ENCODE measurements around the gene HOOK2.
"Not testable (repeated sequence)": the region's sequence is repeated elsewhere in the genome, so short reads cannot be mapped to it uniquely, and the experiment has no call there.

HOOK2 gene

DNA sequence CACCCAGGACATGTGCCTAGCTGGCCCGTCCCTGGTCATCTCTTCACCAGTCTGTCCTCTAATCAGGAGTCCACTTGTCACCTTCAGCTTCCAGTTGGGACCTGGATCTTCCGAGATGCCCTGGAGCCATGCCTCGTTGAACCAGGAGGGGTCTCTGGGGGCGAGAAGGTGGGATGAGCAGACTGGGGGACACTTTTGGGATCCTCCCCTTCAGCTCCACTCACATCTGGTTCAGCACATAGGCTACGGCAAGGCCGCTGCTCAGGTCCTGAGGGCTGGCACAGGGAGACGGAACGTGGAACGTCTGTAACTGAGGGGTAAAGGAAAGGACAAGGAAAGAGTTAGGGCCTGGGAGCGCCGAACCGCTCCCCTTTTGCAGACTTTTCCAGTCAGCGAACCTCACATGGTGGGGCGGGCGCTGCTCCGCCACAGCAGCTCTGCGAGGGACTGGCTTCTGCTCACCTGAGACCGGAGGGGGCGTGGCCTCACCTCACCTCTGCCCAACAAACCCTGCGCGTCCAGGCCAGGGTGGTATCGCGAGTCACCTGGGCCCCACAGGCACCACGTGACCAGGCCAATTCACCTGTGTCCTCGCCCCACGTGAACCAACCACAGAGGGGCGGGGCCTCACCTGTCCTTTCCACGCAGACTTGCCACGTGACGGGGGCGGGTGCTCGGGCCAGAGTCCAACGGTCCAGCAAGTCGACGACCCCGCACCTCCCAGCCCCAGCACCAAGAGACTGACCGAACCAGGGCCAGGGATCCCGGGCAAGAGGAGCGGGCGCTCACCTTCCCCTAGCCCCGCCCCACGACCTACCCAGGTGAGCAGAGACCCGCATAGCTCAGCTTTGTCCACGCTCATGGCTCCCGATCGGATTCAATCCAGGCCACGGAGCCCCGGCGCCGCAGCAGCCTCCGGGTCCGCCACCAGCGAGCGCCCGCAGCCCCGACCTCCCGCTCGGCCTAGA lies at the start of gene HOOK2:
Gene HOOK2, minus strand, starts transcription at position 965 of the 968 bp plus-strand sequence. Its CDS starts 103 bp downstream, at position 862.
- DNase-seq: peak in 1 of 2 experiments; percentile 38

DNA sequence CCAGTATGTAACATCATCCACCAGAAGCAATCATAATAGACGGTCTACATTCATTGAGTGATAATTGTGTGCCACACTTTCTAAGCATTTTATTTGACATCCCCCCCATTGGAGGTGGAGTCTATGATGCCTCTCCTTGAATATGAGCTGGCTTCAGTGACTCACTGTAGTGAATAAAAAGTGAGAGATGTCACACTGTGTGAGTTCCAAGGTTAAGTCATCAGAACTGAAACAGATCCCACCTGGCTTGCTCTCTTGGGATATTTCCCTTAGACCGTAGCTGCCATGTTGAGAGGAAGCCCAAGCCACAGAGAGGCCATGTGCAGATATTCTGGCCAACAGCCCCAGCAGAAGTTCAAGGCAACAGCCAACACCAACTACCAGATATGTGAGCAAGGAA lies 46.4 kb upstream of the HOOK2 start:
- DNase-seq: no peak

GRCh38 chr19:12817810-12818209 lies 42.5 kb upstream of the HOOK2 start:
- DNase-seq: not testable (repeated sequence)

DNA sequence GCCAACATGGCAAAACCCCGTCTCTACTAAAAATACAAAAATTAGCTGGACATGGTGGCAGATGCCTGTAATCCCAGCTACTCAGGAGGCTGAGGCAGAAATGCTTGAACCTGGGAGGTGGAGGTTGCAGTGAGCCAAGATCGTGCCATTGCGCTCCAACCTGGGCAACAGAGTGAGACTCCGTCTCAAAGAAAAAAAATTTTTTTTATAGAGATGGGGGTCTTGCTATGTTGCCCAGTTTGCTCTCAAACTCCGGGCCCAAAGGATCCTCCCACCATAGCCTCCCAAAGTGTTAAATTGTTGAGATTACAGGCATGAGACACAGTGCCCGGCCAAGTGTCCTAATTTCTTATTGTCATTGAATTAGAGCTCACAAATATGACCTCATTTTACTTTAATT lies 41.8 kb upstream of the HOOK2 start:
- DNase-seq: not testable (repeated sequence)

DNA sequence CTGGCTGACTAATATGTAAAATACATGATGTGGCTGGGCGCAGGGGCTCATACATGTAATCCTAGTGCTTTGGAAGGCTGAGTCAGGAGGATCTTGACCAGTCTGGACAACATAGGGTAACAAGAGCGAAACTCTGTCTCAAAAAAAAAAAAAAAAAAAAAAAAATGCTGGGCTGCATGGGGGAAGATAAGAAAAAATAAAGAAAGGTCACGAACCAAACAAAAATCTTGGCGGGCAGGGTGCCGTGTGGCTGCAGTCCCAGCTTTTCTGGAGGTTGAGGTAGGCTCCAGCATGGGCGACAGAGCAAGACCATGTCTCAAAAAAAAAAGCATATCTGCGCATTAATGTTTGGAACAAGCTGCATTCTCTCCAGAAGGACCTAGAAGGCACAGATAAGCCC lies 39.7 kb upstream of the HOOK2 start:
- DNase-seq: no peak

DNA sequence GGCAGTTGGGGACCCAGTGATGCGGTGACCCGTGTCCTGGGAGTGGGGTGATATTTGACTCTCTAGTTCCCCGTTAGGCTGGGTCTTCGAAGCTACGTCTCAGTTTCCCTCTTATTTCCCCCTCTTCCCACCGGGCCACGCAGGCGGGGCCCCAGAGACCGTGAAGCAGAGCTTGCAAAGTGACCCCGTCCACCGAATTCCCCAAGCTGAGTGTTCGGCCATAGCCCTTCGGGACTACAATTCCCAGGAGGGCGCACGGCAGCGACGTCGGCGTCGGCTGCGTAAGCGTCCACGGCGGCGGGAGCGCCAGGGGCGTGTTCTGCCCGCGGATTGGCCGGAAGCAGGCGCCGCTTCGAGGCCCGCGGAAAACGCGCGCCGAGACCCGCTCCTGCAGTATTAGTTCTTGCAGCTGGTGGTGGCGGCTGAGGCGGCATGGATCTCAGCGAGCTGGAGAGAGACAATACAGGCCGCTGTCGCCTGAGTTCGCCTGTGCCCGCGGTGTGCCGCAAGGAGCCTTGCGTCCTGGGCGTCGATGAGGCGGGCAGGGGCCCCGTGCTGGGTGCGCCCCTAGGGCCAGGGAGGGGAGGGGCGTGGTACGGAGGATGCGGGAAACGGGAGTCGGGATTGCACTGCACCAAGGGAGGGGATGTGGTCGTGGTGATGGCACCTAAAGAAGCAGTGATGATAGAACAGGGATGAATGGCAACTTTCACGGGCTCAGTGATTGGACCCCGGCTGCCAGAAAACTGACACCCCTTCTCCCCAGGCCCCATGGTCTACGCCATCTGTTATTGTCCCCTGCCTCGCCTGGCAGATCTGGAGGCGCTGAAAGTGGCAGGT lies 31.1 kb upstream of the HOOK2 start, which contains the start of gene RNASEH2A:
Gene RNASEH2A, plus strand, starts transcription at position 343 of the 840 bp plus-strand sequence. Its CDS starts 90 bp downstream, at position 433.
- DNase-seq: peak; percentile 82 to 86

DNA sequence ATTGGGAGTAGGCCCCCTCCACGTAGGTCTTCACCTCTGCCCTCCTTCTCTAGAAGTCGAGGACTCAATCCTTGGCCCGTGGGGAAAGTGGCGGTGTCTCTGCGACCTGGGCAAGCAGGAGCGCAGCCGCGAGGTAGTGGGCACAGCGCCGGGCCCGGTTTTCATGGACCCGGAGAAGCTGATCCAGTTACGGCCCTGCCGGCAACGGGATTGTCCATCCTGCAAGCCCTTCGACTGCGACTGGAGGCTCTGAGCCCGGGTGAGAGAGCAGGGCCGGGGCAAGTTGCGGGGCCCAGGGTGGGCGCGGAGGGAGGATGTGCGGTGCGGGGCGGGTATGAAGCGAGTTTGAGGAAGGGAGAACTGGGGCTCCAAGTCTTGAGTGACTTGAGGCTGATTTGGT lies 28.7 kb upstream of the HOOK2 start:
- no peak for DNase-seq

- no peak for DNase-seq
Observed at GRCh38 chr19:12802267-12803106, 27.1 kb upstream of the HOOK2 start.

GRCh38 chr19:12801466-12802266 lies 26.3 kb upstream of the HOOK2 start, which contains the start of the genes PRDX2 and THSD8:
Gene PRDX2, minus strand, starts transcription at chr19:12801800. Its CDS starts 539 bp downstream, at chr19:12801261.
Gene THSD8, plus strand, starts transcription at chr19:12802069. Its CDS starts 3 bp downstream, at chr19:12802072.
- peak; percentile 57 to 79 for DNase-seq

DNA sequence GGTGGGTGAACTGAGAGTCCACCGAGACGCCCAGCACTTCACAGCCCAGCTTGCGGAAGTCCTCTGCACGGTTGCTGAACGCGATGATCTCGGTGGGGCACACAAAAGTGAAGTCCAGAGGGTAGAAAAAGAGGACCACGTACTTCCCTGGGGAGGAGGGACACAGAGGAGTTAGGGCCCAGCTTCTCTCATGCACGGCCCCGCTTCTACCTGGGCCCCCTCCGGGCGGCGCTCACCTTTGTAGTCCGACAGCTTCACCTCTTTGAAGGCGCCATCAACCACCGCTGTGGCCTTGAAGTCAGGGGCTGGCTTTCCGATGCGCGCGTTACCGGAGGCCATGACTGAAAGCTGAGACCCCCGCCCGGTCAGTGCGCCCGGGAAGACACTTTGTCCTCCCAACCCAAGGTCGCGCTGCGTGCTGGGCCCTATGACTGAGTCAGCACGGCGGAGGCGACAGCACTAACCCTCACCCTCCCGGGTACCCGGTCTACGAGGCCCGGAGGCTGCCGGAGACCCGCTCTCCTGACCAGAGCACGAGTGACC lies 25.6 kb upstream of the HOOK2 start:
- no peak for DNase-seq

DNA sequence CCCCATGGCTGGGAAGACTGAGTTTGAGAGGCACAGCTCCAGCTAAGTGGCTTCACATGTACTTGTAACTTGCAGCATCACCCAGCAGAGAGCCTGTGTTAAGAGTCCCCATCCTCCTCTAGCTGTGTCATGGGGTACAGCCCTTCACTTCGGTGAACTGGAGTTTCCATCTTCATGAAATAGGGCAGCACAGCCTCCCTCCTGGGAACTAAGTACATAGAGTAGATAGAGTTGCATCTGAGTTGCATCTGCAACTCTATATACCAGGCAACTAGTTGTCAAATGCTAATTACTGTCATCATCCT lies 25.1 kb upstream of the HOOK2 start:
- no peak for DNase-seq

DNA sequence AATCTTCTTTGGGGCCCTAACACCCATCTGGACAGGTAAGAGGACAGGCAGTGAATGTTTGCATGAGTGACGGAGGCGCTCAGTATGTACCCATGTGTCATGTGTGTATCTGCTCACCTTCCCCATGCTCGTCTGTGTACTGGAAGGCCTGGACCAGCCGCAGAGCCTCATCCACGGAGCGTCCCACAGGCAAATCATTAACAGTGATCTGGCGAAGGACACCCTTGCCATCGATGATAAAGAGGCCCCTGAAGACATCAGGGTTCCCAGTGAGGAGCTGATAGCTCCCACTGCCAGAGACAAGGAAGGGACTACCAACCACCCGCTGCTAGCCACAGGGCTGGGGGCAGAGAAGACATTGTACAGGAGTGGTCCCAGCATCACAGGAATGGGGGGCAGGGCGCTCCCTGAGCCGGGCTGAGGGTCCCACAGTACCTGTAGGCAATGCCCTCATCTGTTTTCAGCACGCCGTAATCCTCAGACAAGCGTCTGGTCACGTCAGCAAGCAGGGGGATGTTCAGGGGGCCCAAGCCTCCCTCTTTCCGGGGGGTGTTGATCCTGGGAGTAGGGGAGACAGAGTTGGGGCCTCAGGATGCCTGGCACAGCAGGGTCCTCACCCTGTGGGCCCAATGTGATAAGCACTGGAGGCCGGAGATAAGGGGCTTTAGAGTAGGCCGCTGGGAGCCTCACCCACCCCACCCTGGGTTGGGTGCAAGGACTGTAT lies 24.6 kb upstream of the HOOK2 start:
- DNase-seq: no peak

DNA sequence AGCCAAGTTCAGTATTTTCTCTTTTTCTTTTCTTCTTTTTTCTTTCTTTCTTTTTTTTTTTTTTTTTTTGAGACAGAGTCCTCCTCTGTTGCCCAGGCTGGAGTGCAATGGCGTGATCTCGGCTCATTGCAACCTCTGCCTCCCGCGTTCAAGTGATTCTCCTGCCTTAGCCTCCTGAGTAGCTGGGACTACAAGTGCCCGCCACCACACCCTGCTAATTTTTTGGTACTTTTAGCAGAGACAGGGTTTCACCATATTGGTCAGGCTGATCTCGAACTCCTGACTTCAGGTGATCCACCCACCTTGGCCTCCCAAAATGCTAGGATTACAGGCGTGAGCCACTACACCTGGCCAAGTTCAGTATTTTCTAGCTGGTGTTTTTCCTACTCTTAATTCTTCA lies 22.3 kb upstream of the HOOK2 start:
- DNase-seq: not testable (repeated sequence)

DNA sequence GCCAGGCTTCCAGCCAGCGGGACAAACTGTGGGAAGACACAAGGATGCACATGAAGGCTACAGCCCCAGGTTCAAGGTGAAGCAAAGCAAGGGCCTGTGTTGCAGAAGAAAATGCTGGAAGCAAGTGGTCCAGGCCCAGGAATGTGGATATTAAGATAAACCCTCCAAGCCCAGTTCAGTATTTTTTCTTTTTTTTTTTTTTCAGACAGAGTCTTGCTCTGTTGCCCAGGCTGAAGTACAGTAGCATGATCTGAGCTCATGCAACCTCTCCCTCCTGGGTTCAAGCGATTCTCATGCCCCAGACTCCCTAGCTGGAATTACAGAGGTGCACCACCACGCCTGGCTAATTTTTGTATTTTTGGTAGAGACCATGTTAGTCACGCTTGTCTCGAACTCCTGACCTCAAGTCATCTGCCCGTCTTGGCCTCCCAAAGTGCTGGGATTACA lies 21.8 kb upstream of the HOOK2 start:
- no peak for DNase-seq

DNA sequence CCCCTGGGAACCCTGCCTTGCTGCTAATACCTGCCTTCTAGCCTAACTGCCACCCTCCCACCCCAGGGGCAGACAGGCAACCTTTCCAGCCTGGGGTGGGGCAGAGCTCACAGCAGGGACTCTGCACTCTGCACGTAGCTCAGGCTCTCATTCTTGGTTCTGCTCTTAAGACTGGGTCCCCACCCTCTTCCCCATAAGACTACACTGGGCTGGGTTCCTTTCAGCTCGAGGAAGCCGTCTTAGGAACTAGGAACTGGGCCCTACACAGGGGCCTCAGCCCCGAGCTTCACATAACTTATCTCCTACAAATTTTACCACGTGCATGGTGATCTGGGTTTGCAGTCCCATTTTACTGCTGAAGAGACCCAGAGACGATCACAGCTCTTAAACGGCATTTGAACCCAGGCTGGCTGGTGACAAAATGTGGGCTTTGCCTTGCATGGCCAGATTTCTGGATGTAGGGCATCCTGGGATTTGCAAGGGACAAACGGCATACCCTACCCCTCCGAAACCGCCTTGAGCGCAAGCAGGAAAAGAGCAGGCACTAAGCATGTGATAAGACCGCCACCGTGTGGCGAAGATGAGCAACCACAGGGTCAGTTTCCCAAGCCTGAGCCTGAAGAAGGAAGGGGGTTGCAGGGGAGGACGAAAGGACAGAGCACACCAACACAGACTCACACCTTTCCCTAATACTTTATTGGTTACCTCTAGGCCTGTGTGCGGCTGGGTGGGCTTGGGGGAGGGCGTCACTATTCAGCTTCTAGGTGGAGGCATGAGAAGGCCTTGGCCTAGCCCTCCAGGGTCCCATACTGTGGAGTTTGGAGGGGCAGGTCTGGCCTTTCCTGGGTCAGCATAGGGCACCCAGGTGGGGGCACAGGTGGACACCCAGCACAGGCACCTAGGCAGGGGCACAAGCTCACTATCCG lies 21.1 kb upstream of the HOOK2 start:
- peak; percentile 68 to 69 for DNase-seq

GRCh38 chr19:12794971-12795381 lies 19.6 kb upstream of the HOOK2 start:
- no peak for DNase-seq

DNA sequence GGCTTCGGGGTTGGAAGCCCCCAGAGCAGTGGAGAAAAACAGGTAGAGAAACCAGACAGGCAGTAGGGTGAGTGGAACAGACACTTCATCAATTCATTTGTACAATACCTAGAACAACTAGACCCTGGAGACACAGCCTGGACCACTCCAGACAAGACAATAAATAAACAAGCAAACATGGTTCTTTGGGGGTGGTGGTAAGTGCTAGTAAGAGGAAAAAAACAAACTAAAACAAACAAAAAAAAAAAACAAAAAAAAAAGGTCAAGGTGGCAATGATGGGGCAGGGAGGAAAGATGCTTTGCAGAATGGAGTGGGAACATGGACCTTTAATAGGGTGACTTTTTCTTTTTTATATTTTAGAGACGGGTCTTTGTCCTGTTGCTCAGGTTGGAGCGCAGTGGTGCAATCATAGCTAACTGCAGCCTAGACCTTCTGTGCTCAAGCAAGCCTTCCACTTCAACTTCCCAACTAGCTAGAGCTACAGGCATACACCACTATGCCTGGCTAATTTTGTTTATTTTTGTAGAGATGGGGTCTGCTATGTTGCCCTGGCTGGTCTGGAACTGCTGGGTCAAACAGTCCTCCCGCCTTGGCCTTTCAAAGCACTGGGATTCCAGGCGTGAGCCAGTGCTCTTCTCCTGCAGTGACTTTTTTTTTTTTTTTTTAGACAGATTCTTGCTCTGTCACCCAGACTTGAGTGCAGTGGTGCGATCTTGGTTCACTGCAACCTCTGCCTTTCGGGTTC lies 19.0 kb upstream of the HOOK2 start:
- no peak for DNase-seq

Measured in stimulated activated CD4-positive, alpha-beta T cell treated with anti-CD3 and anti-CD28 coated beads, Interleukin-4, amount 100 ng/mL, for 4 hours (primary cell).